K562 (cell line): ENCODE data around the gene AIFM1. TPM values are rescaled to one million over a fixed set of nuclear protein-coding genes. Genes with fewer than 3 reads are reported as not detected.

Source experiments
- ATF4 ChIP-seq: fragments of 450-650 bp; formaldehyde crosslinking; IDR thresholded peaks from 2 replicates; pipeline ENCODE4 v1.4.0; 2022; ENCODE audit warnings: mild to moderate bottlenecking, moderate library complexity
- EGR1 ChIP-seq: fragments of 450-650 bp; conservative IDR thresholded peaks from 2 replicates; pipeline ENCODE4 v1.6.1; 2017; ENCODE audit warnings: mild to moderate bottlenecking
- ELF4 ChIP-seq: fragments of 450-650 bp; formaldehyde crosslinking; IDR thresholded peaks from 2 replicates; pipeline ENCODE4 v1.4.0; 2022; ENCODE audit warnings: missing genetic modification characterization
- ETV1 ChIP-seq: fragments of 450-650 bp; conservative IDR thresholded peaks from 2 replicates; pipeline ENCODE4 v1.6.1; 2016; ENCODE audit warnings: missing genetic modification characterization, control low read depth, low read depth, missing compliant biosample characterization
- FOXA3 ChIP-seq, 2 experiments: fragments of 450-650 bp in 1 of 2; sonication (generic) in 1 of 2; formaldehyde crosslinking; IDR thresholded peaks in 1 of 2; conservative IDR thresholded peaks in 1 of 2; 2 replicates each; pipeline versions ENCODE4 v1.4.0 to v1.8.0; 2020 to 2022; ENCODE audit warnings: mild to moderate bottlenecking in 2 of 2, missing genetic modification reagents in 1 of 2
- KLF16 ChIP-seq: IDR thresholded peaks from 2 replicates; pipeline ENCODE4 v1.6.1; 2016; ENCODE audit warnings: antibody characterized with exemption
- MAFF ChIP-seq: IDR thresholded peaks from 2 replicates; pipeline ENCODE4 v1.6.1; 2012; ENCODE audit warnings: low read length, improper control_type of control experiment
- MAZ ChIP-seq, 2 experiments: fragments of 450-650 bp in 1 of 2; sonication (generic) in 1 of 2; formaldehyde crosslinking; IDR thresholded peaks in 1 of 2; conservative IDR thresholded peaks in 1 of 2; 2 replicates each; pipeline versions ENCODE4 v1.4.0 to v1.5.0; 2020; ENCODE audit warnings: mild to moderate bottlenecking in 1 of 2, missing genetic modification reagents in 1 of 2
- MECOM ChIP-seq: fragments of 250-450 bp; sonication (Bioruptor Pico); IDR thresholded peaks from 2 replicates; pipeline ENCODE4 v1.8.0; 2022; ENCODE audit warnings: inconsistent platforms
- MYNN ChIP-seq, 2 experiments: sonication (generic); formaldehyde crosslinking in 1 of 2; IDR thresholded peaks; 2 replicates each; pipeline versions ENCODE4 v1.5.0 to v1.6.1; 2016 to 2020; ENCODE audit warnings: antibody characterized with exemption in 1 of 2, missing genetic modification reagents in 1 of 2
- POLR2G ChIP-seq: fragments of 200-400 bp; formaldehyde crosslinking; IDR thresholded peaks from 2 replicates; pipeline ENCODE4 v1.6.1; 2017; ENCODE audit warnings: low read depth, mild to moderate bottlenecking, antibody characterized with exemption, low read length, moderate library complexity
- RB1 ChIP-seq: fragments of 450-650 bp; IDR thresholded peaks from 2 replicates; pipeline ENCODE4 v1.6.1; 2017; ENCODE audit warnings: low read depth, mild to moderate bottlenecking
- SMARCE1 ChIP-seq: fragments of 450-650 bp; IDR thresholded peaks from 2 replicates; pipeline ENCODE4 v1.7.1; 2016; ENCODE audit warnings: mild to moderate bottlenecking
- TCFL5 ChIP-seq: fragments of 250-450 bp; sonication (Bioruptor Pico); conservative IDR thresholded peaks from 2 replicates; pipeline ENCODE4 v1.6.1; 2021; ENCODE audit warnings: mild to moderate bottlenecking, moderate library complexity, matching md5 sums
- ZBTB7A ChIP-seq: IDR thresholded peaks from 2 replicates; pipeline ENCODE4 v1.6.1; 2011; ENCODE audit warnings: low read depth, mild to moderate bottlenecking, low read length, moderate library complexity, borderline replicate concordance; ENCODE audit not compliant: control insufficient read depth
- ZKSCAN3 ChIP-seq: fragments of 250-450 bp; sonication (Bioruptor Pico); IDR thresholded peaks from 2 replicates; pipeline ENCODE4 v1.4.0; 2020
- ZNF253 ChIP-seq: fragments of 250-450 bp; sonication (Bioruptor Pico); conservative IDR thresholded peaks from 2 replicates; pipeline ENCODE4 v1.6.1; 2021; ENCODE audit warnings: mild to moderate bottlenecking
- ZNF57 ChIP-seq: fragments of 450-650 bp; formaldehyde crosslinking; IDR thresholded peaks from 2 replicates; pipeline ENCODE4 v1.4.0; 2020; ENCODE audit warnings: mild to moderate bottlenecking, moderate library complexity
- ZNF780A ChIP-seq: fragments of 250-450 bp; sonication (Bioruptor Pico); IDR thresholded peaks from 2 replicates; pipeline ENCODE4 v1.5.0; 2021; ENCODE audit warnings: mild to moderate bottlenecking
- polyA plus RNA-seq, 8 experiments: library from polyadenylated mRNA; depleted of rRNA in 4 of 8; stranded (reverse) in 5 of 8; unstranded in 3 of 8; fragments of >200 nt; fragmentation: Nextera tagmentation in 2 of 8; fragmentation: Illumina TruSeq in 1 of 8; extraction: Ambion mirVana in 2 of 8; extraction: Trizol in 1 of 8; gene quantifications; 2 replicates each; pipeline versions ENCODE4 v1.2.1 to v1.2.3, GENCODE V29; 2011 to 2014; ENCODE audit warnings: inconsistent platforms in 1 of 8, missing spikeins in 1 of 8
- total RNA-seq, 7 experiments: library from RNA; depleted of rRNA in 6 of 7; stranded (reverse); fragments of >200 nt in 6 of 7; fragmentation: Illumina TruSeq in 2 of 7; extraction: Trizol in 2 of 7; gene quantifications; 2 replicates each; pipeline versions ENCODE4 v1.2.1 to v1.2.3, GENCODE V29; 2011 to 2021; ENCODE audit warnings: low replicate concordance in 1 of 7
- TF ChIP-seq, protein P1 (sequence below): fragments of 200-800 bp; sonication (Bioruptor generic); IDR thresholded peaks from 2 replicates; pipeline ENCODE4 v1.6.1; 2017; ENCODE audit warnings: missing genetic modification characterization, missing compliant biosample characterization
- TF ChIP-seq, protein P2 (sequence below): fragments of 450-650 bp; formaldehyde crosslinking; IDR thresholded peaks from 2 replicates; pipeline ENCODE4 v1.4.0; 2020; ENCODE audit warnings: mild to moderate bottlenecking, moderate library complexity
- TF ChIP-seq, protein P3 (sequence below): fragments of 450-650 bp; IDR thresholded peaks from 2 replicates; pipeline ENCODE4 v1.6.1; 2018; ENCODE audit warnings: mild to moderate bottlenecking, low read depth; ENCODE audit not compliant: partially characterized antibody
- TF ChIP-seq, protein P4 (sequence below): sonication (generic); formaldehyde crosslinking; IDR thresholded peaks from 2 replicates; pipeline ENCODE4 v1.8.0; 2022; ENCODE audit warnings: mild to moderate bottlenecking, missing genetic modification reagents

Gene AIFM1
- total and polyA plus RNA-seq, 9 of the 15 experiments (the other 6 are each of a cell fraction or from before 2014, with no cell fraction given), result 51.0 to 117 (median 91.2) TPM

GRCh38 chrX:130097507-130098209 is 68.0 kb downstream of the AIFM1 start (continued):
- TF ChIP-seq, protein P1, sequence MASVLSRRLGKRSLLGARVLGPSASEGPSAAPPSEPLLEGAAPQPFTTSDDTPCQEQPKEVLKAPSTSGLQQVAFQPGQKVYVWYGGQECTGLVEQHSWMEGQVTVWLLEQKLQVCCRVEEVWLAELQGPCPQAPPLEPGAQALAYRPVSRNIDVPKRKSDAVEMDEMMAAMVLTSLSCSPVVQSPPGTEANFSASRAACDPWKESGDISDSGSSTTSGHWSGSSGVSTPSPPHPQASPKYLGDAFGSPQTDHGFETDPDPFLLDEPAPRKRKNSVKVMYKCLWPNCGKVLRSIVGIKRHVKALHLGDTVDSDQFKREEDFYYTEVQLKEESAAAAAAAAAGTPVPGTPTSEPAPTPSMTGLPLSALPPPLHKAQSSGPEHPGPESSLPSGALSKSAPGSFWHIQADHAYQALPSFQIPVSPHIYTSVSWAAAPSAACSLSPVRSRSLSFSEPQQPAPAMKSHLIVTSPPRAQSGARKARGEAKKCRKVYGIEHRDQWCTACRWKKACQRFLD (CRISPR knock-in tag), result no peak
- TF ChIP-seq ATF4 (CRISPR knock-in tag) (no peak), ZNF780A (CRISPR knock-in tag) (no peak), FOXA3 (CRISPR knock-in tag; conservative IDR thresholded peaks at IDR 0.05 in 1 of 2, IDR thresholded peaks at IDR 0.05 in 1 of 2) (0 out of 4 replicates have a peak, but pooled peaks of 1 of the 2 experiments have one; percentile 13), ETV1 (peak; percentile 29; the same call in 1 of the 2 replicates), MAZ (CRISPR knock-in tag; conservative IDR thresholded peaks at IDR 0.05 in 1 of 2, IDR thresholded peaks at IDR 0.05 in 1 of 2) (peak in 1 of 2 experiments; percentile 70; a peak in 2 of 4 replicates), KLF16 (0 out of 2 replicates have a peak, but pooled peaks have one; percentile 16), MECOM (CRISPR knock-in tag) (no peak), TCFL5 (CRISPR knock-in tag) (no peak), POLR2G (peak; percentile 46; the same call in 1 of the 2 replicates), ELF4 (CRISPR knock-in tag) (no peak), EGR1 (no peak), MYNN (IDR thresholded peaks at IDR 0.05) (peak; percentile 76), MYNN (CRISPR knock-in tag; IDR thresholded peaks at IDR 0.05) (no peak), RB1 (no peak), ZBTB7A (no peak), ZKSCAN3 (no peak), SMARCE1 (no peak), ZNF253 (CRISPR knock-in tag) (no peak), MAFF (no peak), ZNF57 (CRISPR knock-in tag) (no peak)
- TF ChIP-seq, protein P2, sequence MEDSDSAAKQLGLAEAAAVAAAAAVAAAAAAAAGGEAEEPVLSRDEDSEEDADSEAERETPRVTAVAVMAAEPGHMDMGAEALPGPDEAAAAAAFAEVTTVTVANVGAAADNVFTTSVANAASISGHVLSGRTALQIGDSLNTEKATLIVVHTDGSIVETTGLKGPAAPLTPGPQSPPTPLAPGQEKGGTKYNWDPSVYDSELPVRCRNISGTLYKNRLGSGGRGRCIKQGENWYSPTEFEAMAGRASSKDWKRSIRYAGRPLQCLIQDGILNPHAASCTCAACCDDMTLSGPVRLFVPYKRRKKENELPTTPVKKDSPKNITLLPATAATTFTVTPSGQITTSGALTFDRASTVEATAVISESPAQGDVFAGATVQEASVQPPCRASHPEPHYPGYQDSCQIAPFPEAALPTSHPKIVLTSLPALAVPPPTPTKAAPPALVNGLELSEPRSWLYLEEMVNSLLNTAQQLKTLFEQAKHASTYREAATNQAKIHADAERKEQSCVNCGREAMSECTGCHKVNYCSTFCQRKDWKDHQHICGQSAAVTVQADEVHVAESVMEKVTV (CRISPR knock-in tag), result no peak
- TF ChIP-seq, protein P3, sequence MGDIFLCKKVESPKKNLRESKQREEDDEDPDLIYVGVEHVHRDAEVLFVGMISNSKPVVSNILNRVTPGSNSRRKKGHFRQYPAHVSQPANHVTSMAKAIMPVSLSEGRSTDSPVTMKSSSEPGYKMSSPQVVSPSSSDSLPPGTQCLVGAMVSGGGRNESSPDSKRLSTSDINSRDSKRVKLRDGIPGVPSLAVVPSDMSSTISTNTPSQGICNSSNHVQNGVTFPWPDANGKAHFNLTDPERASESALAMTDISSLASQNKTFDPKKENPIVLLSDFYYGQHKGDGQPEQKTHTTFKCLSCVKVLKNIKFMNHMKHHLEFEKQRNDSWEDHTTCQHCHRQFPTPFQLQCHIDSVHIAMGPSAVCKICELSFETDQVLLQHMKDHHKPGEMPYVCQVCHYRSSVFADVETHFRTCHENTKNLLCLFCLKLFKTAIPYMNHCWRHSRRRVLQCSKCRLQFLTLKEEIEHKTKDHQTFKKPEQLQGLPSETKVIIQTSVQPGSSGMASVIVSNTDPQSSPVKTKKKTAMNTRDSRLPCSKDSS, result no peak
- TF ChIP-seq, protein P4, sequence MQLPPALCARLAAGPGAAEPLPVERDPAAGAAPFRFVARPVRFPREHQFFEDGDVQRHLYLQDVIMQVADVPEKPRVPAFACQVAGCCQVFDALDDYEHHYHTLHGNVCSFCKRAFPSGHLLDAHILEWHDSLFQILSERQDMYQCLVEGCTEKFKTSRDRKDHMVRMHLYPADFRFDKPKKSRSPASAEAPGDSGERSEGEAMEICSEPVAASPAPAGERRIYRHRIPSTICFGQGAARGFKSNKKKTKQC (CRISPR knock-in tag), result no peak
